Right renal cortex interstitium (tissue), 3 donors: Measurements from ENCODE around the gene AHCYL2. TPM values are rescaled to one million over a fixed set of nuclear protein-coding genes. Genes with fewer than 3 reads are reported as not detected.
A peak's percentile ranks its signal among the peaks of the same experiment; 100 is the strongest.

Experiments
- DNase-seq, 3 donors: peaks; one replicate each; pipeline ENCODE4 v3.0.0-alpha.2; 2013; ENCODE audit warnings: low read depth in 3 of 3, low spot score in 2 of 3
- polyA plus RNA-seq, 3 donors: library from polyadenylated mRNA; unstranded; fragments of 120-200 nt; gene quantifications; one replicate each; pipeline ENCODE4 v1.2.1, GENCODE V29; 2013; ENCODE audit not compliant: insufficient read length in 3 of 3

Gene AHCYL2
- 10 to 100 TPM; 24.8 to 27.8 (median 27.6) TPM for polyA plus RNA-seq

GRCh38 chr7:129224251-129225205, at the start of gene AHCYL2:
Gene AHCYL2, plus strand, starts transcription at chr7:129225030.
- peak; percentile 95 to 97 (median 96) for DNase-seq

- peak in 1 of 3 donors; percentile 23 for DNase-seq
These were observed 47.7 kb upstream of the AHCYL2 start for GRCh38 chr7:129176916-129177710.

GRCh38 chr7:129184981-129185670, 39.7 kb upstream of the AHCYL2 start:
- DNase-seq, result no peak

- DNase-seq, result no peak
These were observed 38.0 kb upstream of the AHCYL2 start for GRCh38 chr7:129186749-129187260.

- DNase-seq, result no peak
These were observed 37.0 kb upstream of the AHCYL2 start for GRCh38 chr7:129187681-129188371.

GRCh38 chr7:129188372-129188891, 36.4 kb upstream of the AHCYL2 start, which contains the start of gene SMO:
Gene SMO, plus strand, starts transcription at chr7:129188633. Its CDS starts 519 bp downstream, at chr7:129189152.
- DNase-seq, result peak in 2 of 3 donors; percentile 81 to 86

GRCh38 chr7:129188892-129189660, 35.8 kb upstream of the AHCYL2 start:
- peak in 2 of 3 donors; percentile 10 to 15 for DNase-seq

- no peak for DNase-seq
These were observed 35.0 kb upstream of the AHCYL2 start for GRCh38 chr7:129189661-129190310.

GRCh38 chr7:129191272-129191671, 33.6 kb upstream of the AHCYL2 start:
- no peak for DNase-seq

GRCh38 chr7:129193892-129194291, 30.9 kb upstream of the AHCYL2 start:
- DNase-seq, result no peak

GRCh38 chr7:129197771-129198170, 27.1 kb upstream of the AHCYL2 start:
- no peak for DNase-seq

GRCh38 chr7:129199406-129199805, 25.4 kb upstream of the AHCYL2 start:
- DNase-seq, result no peak

GRCh38 chr7:129202058-129202777, 22.6 kb upstream of the AHCYL2 start:
- DNase-seq, result no peak

GRCh38 chr7:129203050-129203741, 21.6 kb upstream of the AHCYL2 start:
- no peak for DNase-seq

- no peak for DNase-seq
These were observed 19.6 kb upstream of the AHCYL2 start for GRCh38 chr7:129205126-129205818.

- DNase-seq, result no peak
These were observed 18.6 kb upstream of the AHCYL2 start for GRCh38 chr7:129205987-129206785.
